Glutamatergic neuron (in vitro differentiated cells): Measurements from ENCODE around the gene SPRR5. TPM values are rescaled to one million over a fixed set of nuclear protein-coding genes. Genes with fewer than 3 reads are reported as not detected.

ENCODE experiments used
- DNase-seq: peaks from one replicate; pipeline ENCODE4 v3.0.0; 2022
- H3K27ac Mint-ChIP-seq: one replicate; pipeline ENCODE4 v1.8.0; 2020; ENCODE audit warnings: mild to moderate bottlenecking, mixed read lengths, inconsistent platforms; ENCODE audit not compliant: unreplicated experiment
- H3K27me3 Mint-ChIP-seq: one replicate; pipeline ENCODE4 v1.8.0; 2020; ENCODE audit warnings: mild to moderate bottlenecking, moderate library complexity, mixed read lengths, inconsistent platforms; ENCODE audit not compliant: unreplicated experiment
- H3K36me3 Mint-ChIP-seq: one replicate; pipeline ENCODE4 v1.8.0; 2020; ENCODE audit warnings: mild to moderate bottlenecking, mixed read lengths, inconsistent platforms; ENCODE audit not compliant: unreplicated experiment
- H3K4me1 Mint-ChIP-seq: one replicate; pipeline ENCODE4 v1.8.0; 2020; ENCODE audit warnings: mild to moderate bottlenecking, low read depth, mixed read lengths, inconsistent platforms; ENCODE audit not compliant: unreplicated experiment
- H3K4me3 Mint-ChIP-seq: one replicate; pipeline ENCODE4 v1.8.0; 2020; ENCODE audit warnings: mild to moderate bottlenecking, mixed read lengths, inconsistent platforms; ENCODE audit not compliant: unreplicated experiment
- H3K9me3 Mint-ChIP-seq: one replicate; pipeline ENCODE4 v1.8.0; 2020; ENCODE audit warnings: mild to moderate bottlenecking, moderate library complexity, mixed read lengths, inconsistent platforms; ENCODE audit not compliant: unreplicated experiment
- total RNA-seq: library from RNA; stranded (reverse); fragmentation: NEBNext Ultra II Directional; extraction: Animal tissue kit (Norgen Biotek cat#: 25700); gene quantifications from one replicate; pipeline ENCODE4 v1.2.1, GENCODE V29; 2021; ENCODE audit not compliant: unreplicated experiment
- TF ChIP-seq, protein P1 (sequence below): fragments of 200-600 bp; sonication (generic); IDR thresholded peaks from one replicate; pipeline ENCODE4 v1.5.0; 2021; ENCODE audit not compliant: partially characterized antibody, unreplicated experiment

SPRR5 gene
- total RNA-seq, 1 donor from 2014 or later, result not detected

DNA sequence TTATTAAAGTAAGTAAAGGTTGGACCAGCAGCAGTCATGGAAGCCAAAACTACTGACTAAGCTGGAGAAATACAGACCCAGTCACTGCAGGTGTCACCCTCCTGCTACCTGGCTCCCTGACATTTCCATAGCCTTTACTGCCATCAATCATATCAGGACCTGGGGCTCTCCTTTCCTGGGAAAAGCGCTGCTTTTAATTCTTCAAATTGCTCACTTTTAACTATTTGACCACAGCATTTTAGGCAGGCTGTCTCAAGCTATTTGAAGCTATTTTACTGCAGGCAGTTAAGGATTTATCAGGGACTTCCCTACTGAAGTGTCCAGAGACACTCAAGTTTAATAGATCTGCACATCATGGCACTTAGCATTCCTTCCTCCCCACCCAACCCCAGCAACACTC is 34.5 kb upstream of the SPRR5 start:
- Mint-ChIP-seq H3K27me3 (peaks cover 10% of the 10 kb centered on the region), H3K4me1 (no peaks in the 10 kb centered on the region), H3K27ac (no peak overlapping the region), H3K9me3 (peaks cover 9% of the 10 kb centered on the region), H3K4me3 (no peak overlapping the region), H3K36me3 (peaks cover 4% of the 10 kb centered on the region)
- no peak for DNase-seq
- TF ChIP-seq, protein P1, sequence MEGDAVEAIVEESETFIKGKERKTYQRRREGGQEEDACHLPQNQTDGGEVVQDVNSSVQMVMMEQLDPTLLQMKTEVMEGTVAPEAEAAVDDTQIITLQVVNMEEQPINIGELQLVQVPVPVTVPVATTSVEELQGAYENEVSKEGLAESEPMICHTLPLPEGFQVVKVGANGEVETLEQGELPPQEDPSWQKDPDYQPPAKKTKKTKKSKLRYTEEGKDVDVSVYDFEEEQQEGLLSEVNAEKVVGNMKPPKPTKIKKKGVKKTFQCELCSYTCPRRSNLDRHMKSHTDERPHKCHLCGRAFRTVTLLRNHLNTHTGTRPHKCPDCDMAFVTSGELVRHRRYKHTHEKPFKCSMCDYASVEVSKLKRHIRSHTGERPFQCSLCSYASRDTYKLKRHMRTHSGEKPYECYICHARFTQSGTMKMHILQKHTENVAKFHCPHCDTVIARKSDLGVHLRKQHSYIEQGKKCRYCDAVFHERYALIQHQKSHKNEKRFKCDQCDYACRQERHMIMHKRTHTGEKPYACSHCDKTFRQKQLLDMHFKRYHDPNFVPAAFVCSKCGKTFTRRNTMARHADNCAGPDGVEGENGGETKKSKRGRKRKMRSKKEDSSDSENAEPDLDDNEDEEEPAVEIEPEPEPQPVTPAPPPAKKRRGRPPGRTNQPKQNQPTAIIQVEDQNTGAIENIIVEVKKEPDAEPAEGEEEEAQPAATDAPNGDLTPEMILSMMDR, result no peak

DNA sequence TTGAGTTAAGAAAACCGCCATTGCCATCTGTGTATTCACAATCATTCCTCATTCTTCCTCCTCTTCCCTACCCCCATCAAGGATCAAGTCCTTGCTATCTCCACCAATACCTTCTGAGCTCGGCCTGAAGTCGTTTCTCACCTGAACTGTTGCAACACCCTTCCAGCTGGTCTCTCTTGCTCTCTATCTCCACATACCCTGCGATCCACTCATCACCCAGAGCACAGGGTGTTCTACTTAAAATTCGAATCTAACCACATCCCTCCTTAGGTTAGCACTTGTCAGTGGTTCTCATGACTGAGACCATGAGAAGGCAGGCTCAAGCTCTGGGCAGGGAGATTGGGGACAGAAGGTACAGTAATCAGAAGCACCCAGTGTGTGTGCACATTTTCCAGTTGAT is 34.1 kb upstream of the SPRR5 start:
- no peak for DNase-seq
- TF ChIP-seq, protein P1, result no peak
- no peak overlapping the region for H3K27ac Mint-ChIP-seq
- H3K9me3 Mint-ChIP-seq, result peaks cover 9% of the 10 kb centered on the region
- peaks cover 4% of the 10 kb centered on the region for H3K36me3 Mint-ChIP-seq
- H3K4me3 Mint-ChIP-seq, result no peak overlapping the region
- no peaks in the 10 kb centered on the region for H3K4me1 Mint-ChIP-seq
- H3K27me3 Mint-ChIP-seq, result peaks cover 10% of the 10 kb centered on the region

GRCh38 chr1:152917794-152918193 is 29.2 kb upstream of the SPRR5 start:
- peaks cover 1% of the 10 kb centered on the region for H3K27me3 Mint-ChIP-seq
- H3K9me3 Mint-ChIP-seq, result no peaks in the 10 kb centered on the region
- H3K4me3 Mint-ChIP-seq, result no peak overlapping the region
- H3K4me1 Mint-ChIP-seq, result no peaks in the 10 kb centered on the region
- H3K27ac Mint-ChIP-seq, result no peak overlapping the region
- no peak for DNase-seq
- H3K36me3 Mint-ChIP-seq, result no peaks in the 10 kb centered on the region
- TF ChIP-seq, protein P1, result no peak

DNA sequence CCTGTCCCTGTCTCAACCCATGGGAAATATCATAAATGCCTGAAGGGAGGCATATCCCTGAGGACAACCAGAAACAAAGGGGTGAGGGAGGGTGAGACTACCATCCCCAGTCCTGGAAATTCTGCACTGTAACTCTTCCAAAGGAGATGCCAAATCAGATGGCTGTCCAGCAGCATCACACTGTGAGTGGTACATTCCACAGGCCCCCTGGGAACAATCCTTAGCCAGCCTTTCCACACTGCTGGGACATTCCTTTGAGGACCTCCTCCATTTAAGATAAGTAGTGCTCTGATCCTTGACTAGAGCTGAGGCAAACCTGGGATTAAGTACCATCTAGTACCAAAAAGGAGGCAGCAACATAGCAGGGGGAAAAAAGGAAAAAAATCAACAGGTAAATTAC is 27.9 kb upstream of the SPRR5 start:
- H3K4me1 Mint-ChIP-seq, result no peaks in the 10 kb centered on the region
- no peaks in the 10 kb centered on the region for H3K9me3 Mint-ChIP-seq
- H3K4me3 Mint-ChIP-seq, result no peak overlapping the region
- H3K27ac Mint-ChIP-seq, result no peak overlapping the region
- TF ChIP-seq, protein P1, result no peak
- no peak for DNase-seq
- H3K36me3 Mint-ChIP-seq, result no peaks in the 10 kb centered on the region
- H3K27me3 Mint-ChIP-seq, result no peaks in the 10 kb centered on the region

DNA sequence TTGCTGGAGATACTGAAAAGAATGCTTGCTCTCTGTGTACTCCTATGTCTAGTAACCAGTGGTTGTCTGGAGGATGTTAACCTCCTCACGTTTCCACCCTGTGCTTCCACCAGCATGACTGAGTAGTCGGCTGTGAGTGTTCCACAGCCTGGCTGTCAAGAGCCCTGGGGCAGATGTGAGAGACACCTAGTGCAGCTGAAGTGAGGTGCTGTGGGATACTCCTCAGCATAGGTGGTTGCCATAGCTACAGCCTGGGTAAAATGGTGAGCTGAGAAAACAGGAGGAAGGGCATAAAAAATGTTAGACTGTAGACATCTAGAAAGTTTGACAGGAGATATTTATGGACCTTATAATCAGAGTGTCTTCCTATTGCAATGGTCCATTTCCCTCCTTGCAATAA is 22.8 kb upstream of the SPRR5 start:
- DNase-seq, result no peak
- Mint-ChIP-seq H3K9me3 (no peaks in the 10 kb centered on the region), H3K4me1 (no peaks in the 10 kb centered on the region), H3K27ac (no peak overlapping the region), H3K4me3 (no peak overlapping the region), H3K36me3 (no peaks in the 10 kb centered on the region), H3K27me3 (no peaks in the 10 kb centered on the region)
- TF ChIP-seq, protein P1, result no peak
